Neural progenitor cell (in vitro differentiated cells): ENCODE measurements around the gene CUL5.

Experiments used
- EZH2 ChIP-seq: fragments of 200-600 bp; sonication (generic); IDR thresholded peaks from 2 replicates; pipeline ENCODE4 v1.6.1; 2017; ENCODE audit warnings: antibody characterized with exemption, mild to moderate bottlenecking, moderate library complexity
- EZH2phosphoT487 ChIP-seq: fragments of 200-600 bp; sonication (generic); IDR thresholded peaks from 2 replicates; pipeline ENCODE4 v1.6.1; 2017; ENCODE audit warnings: antibody characterized with exemption

DNA sequence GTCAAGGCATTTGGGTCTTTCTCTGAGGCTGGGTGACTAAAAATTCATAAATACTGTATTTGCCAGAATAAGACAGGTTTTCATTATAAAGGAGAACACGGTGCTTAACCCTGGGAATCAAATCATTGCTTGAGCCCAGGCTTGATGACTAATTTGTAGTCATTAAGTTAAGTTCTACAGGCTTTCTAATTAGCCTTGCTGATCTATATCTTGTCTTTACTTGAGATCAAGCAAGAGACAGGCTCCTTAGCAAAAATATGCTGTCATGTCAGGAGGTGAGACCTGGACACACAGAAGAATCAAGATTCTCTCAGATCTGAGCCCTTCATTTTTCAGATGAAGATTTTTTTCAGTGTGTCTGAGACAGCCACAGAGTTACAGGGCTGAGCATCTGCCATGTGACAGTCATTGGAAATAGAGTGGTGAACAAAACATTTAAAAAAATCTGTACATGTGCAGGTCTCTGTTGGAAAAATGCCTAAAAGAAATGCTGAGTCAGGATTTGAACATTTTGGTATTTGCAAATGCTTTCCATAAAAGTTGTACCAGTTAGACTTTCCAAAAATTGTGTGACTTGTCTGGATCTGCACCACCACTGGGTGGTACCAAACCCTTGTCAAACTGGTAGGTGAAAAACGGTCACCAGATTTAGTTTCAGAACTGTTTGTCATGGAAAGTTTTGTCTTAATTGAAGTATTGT, 127.3 kb downstream of the CUL5 start:
- TF ChIP-seq EZH2 (no peak), EZH2phosphoT487 (no peak)
